HL-60/S4 treated with phorbol 12-myristate 13-acetate at 8.2 ng/mL for 4 days and 3 days (cell line): ENCODE data around the gene HCFC1R1.

ENCODE experiments used
- in situ Hi-C: fragments of 300-500 bp; cut with MboI; formaldehyde crosslinking; loops from 2 replicates; pipeline ENCODE4 v1.15.0; 2022; ENCODE audit warnings: low sequenced_read_pairs

The HCFC1R1 gene

GRCh38 chr16:3035972-3036725 lies 12.4 kb upstream of the HCFC1R1 start:
- in situ Hi-C loops: no loop called here

- in situ Hi-C loops: no loop called here
Measured at GRCh38 chr16:3035289-3035971, 11.7 kb upstream of the HCFC1R1 start.

- in situ Hi-C loops: no loop called here
Measured at GRCh38 chr16:3032624-3033023, 8.9 kb upstream of the HCFC1R1 start.

GRCh38 chr16:3030222-3031212 lies 6.8 kb upstream of the HCFC1R1 start:
- in situ Hi-C loops: no loop called here

GRCh38 chr16:3029491-3030221 lies 5.9 kb upstream of the HCFC1R1 start:
- in situ Hi-C loops: no loop called here

GRCh38 chr16:3028716-3029319 lies 5.1 kb upstream of the HCFC1R1 start:
- in situ Hi-C loops: no loop called here

GRCh38 chr16:3027983-3028715 lies 4.4 kb upstream of the HCFC1R1 start:
- in situ Hi-C loops: no loop called here

GRCh38 chr16:3027489-3027795 lies 3.7 kb upstream of the HCFC1R1 start:
- in situ Hi-C loops: no loop called here

- in situ Hi-C loops: no loop called here
Measured at GRCh38 chr16:3026609-3027488, 3.1 kb upstream of the HCFC1R1 start.

- in situ Hi-C loops: no loop called here
Measured at GRCh38 chr16:3026003-3026378, 2.2 kb upstream of the HCFC1R1 start.

GRCh38 chr16:3025032-3026002 lies 1.6 kb upstream of the HCFC1R1 start:
- in situ Hi-C loops: no loop called here

GRCh38 chr16:3023415-3023668 lies 400 bp downstream of the HCFC1R1 start:
- in situ Hi-C loops: no loop called here

- in situ Hi-C loops: no loop called here
Measured at GRCh38 chr16:3022684-3023414, 893 bp downstream of the HCFC1R1 start.

GRCh38 chr16:3022208-3022683 lies 1.5 kb downstream of the HCFC1R1 start:
- in situ Hi-C loops: no loop called here

GRCh38 chr16:3021449-3022207 lies 2.1 kb downstream of the HCFC1R1 start:
- in situ Hi-C loops: no loop called here
